Limb (tissue), 2 donors: Measurements from ENCODE around the gene TEPSIN.
A peak's percentile ranks its signal among the peaks of the same experiment; 100 is the strongest.

ENCODE experiments used
- DNase-seq, 2 donors: peaks; one replicate each; pipeline ENCODE4 v3.0.0-alpha.2; 2016; ENCODE audit errors: extremely low spot score in 2 of 2

Gene TEPSIN

GRCh38 chr17:81267390-81268067, 28.7 kb upstream of the TEPSIN start:
- DNase-seq = no peak

GRCh38 chr17:81265576-81265975, 26.7 kb upstream of the TEPSIN start:
- DNase-seq = no peak

- no peak for DNase-seq
These were observed 25.8 kb upstream of the TEPSIN start for GRCh38 chr17:81264640-81265039.

GRCh38 chr17:81263371-81264181, 24.7 kb upstream of the TEPSIN start:
- DNase-seq = no peak

- no peak for DNase-seq
These were observed 22.9 kb upstream of the TEPSIN start for GRCh38 chr17:81261582-81262336.

- no peak for DNase-seq
These were observed 22.2 kb upstream of the TEPSIN start for GRCh38 chr17:81261096-81261495.

- DNase-seq = no peak
These were observed 21.8 kb upstream of the TEPSIN start for GRCh38 chr17:81260641-81261040.

GRCh38 chr17:81260171-81260570, 21.3 kb upstream of the TEPSIN start:
- DNase-seq = no peak

- DNase-seq = no peak
These were observed 20.3 kb upstream of the TEPSIN start for GRCh38 chr17:81259058-81259605.

GRCh38 chr17:81258292-81258691, 19.4 kb upstream of the TEPSIN start:
- DNase-seq = no peak

- no peak for DNase-seq
These were observed 18.7 kb upstream of the TEPSIN start for GRCh38 chr17:81257533-81257932.

- no peak for DNase-seq
These were observed 17.8 kb upstream of the TEPSIN start for GRCh38 chr17:81256616-81257015.

GRCh38 chr17:81254955-81255717, 16.3 kb upstream of the TEPSIN start:
- DNase-seq = peak; percentile 50 to 68

GRCh38 chr17:81253358-81254131, 14.7 kb upstream of the TEPSIN start:
- DNase-seq = peak; percentile 44 to 77

- DNase-seq = no peak
These were observed 14.1 kb upstream of the TEPSIN start for GRCh38 chr17:81252987-81253329.

GRCh38 chr17:81252326-81252986, 13.6 kb upstream of the TEPSIN start:
- no peak for DNase-seq

- no peak for DNase-seq
These were observed 12.9 kb upstream of the TEPSIN start for GRCh38 chr17:81251709-81252301.

- DNase-seq = peak in 1 of 2 donors; percentile 65
These were observed 12.3 kb upstream of the TEPSIN start for GRCh38 chr17:81251094-81251708.
